Ectodermal cell (in vitro differentiated cells): ENCODE measurements around the gene ADAMTSL2.

Source experiments
- H3K27ac ChIP-seq: 2 replicates; pipeline ENCODE4 v1.7.0; 2013; ENCODE audit warnings: mild to moderate bottlenecking, low read depth, low read length; ENCODE audit not compliant: insufficient read depth, poor library complexity, severe bottlenecking
- H3K27me3 ChIP-seq: 2 replicates; pipeline ENCODE4 v1.7.0; 2013; ENCODE audit warnings: mild to moderate bottlenecking, low read length; ENCODE audit not compliant: insufficient read depth, control insufficient read depth, poor library complexity, severe bottlenecking
- H3K36me3 ChIP-seq: one replicate; pipeline ENCODE4 v1.7.0; 2013; ENCODE audit warnings: low read length; ENCODE audit not compliant: control insufficient read depth, insufficient read depth
- H3K4me1 ChIP-seq: one replicate; pipeline ENCODE4 v1.7.0; 2013; ENCODE audit warnings: low read length; ENCODE audit not compliant: control insufficient read depth, insufficient read depth
- H3K4me3 ChIP-seq: 2 replicates; pipeline ENCODE4 v1.7.0; 2013; ENCODE audit warnings: low read depth, low read length, control low read depth; ENCODE audit not compliant: insufficient read depth
- H3K9me3 ChIP-seq: 2 replicates; pipeline ENCODE4 v1.7.0; 2013; ENCODE audit warnings: mild to moderate bottlenecking, low read length, moderate library complexity; ENCODE audit not compliant: control insufficient read depth
- WGBS, 2 experiments: methylation state at CpG; one replicate each; pipeline ENCODE4 v1.1.7; 2013; ENCODE audit warnings: missing lambda C conversion rate in 2 of 2; 5-methylcytosine and 5-hydroxymethylcytosine counted together

Gene ADAMTSL2

DNA sequence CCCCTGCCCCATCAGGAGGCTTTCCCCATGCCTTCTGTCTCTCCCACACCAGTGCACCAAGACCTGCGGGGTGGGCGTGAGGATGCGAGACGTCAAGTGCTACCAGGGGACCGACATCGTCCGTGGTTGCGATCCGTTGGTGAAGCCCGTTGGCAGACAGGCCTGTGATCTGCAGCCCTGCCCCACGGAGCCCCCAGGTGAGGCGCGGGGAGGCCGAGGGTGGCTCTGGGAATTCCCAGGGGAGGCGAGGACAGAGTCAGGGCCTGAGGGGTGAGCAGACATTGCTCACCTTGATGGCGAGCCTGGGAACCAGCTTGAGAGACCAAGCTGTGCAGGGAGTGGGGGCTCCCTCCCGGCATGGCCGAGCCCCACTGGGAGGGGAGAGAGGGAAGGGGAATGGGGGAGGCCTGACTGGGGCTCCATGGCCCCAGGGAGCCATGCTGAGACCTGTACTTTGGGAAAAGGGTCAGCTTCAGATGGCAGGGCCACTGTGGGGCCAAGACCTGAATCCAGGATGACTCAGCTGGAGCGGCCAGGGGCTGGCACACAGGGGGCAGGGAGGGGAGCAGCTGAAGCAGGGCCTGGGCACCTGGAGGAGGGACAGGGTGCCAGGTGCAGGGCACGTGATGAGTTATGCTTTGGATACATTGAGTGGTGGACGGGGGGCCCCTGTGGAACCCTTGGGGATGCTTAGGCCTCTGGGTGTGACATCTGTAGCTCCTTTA, 39.4 kb downstream of the ADAMTSL2 start:
- Histone ChIP-seq H3K4me3 (no peak overlapping the region), H3K9me3 (no peaks in the 10 kb centered on the region), H3K27ac (no peak overlapping the region), H3K27me3 (no peaks in the 10 kb centered on the region), H3K4me1 (peaks cover 30% of the 10 kb centered on the region), H3K36me3 (no peaks in the 10 kb centered on the region)
- 94% methylated on average over 21 of the region's 21 CpGs for WGBS, 2 experiments

- Histone ChIP-seq H3K27me3 (no peaks in the 10 kb centered on the region), H3K9me3 (no peaks in the 10 kb centered on the region), H3K4me3 (no peak overlapping the region), H3K36me3 (no peaks in the 10 kb centered on the region), H3K4me1 (peaks cover 24% of the 10 kb centered on the region), H3K27ac (no peak overlapping the region)
- 83 to 85% methylated on average over 17 of the region's 17 CpGs for WGBS, 2 experiments
Measured at GRCh38 chr9:133574771-133575170, 40.3 kb downstream of the ADAMTSL2 start.

- no peak overlapping the region for H3K4me3 ChIP-seq
- no peak overlapping the region for H3K27ac ChIP-seq
- no peaks in the 10 kb centered on the region for H3K27me3 ChIP-seq
- H3K36me3 ChIP-seq = no peaks in the 10 kb centered on the region
- H3K9me3 ChIP-seq = no peaks in the 10 kb centered on the region
- 88 to 89% methylated on average over 32 of the region's 32 CpGs for WGBS, 2 experiments
- peaks cover 19% of the 10 kb centered on the region for H3K4me1 ChIP-seq
Measured at GRCh38 chr9:133575186-133576030, 40.9 kb downstream of the ADAMTSL2 start.

DNA sequence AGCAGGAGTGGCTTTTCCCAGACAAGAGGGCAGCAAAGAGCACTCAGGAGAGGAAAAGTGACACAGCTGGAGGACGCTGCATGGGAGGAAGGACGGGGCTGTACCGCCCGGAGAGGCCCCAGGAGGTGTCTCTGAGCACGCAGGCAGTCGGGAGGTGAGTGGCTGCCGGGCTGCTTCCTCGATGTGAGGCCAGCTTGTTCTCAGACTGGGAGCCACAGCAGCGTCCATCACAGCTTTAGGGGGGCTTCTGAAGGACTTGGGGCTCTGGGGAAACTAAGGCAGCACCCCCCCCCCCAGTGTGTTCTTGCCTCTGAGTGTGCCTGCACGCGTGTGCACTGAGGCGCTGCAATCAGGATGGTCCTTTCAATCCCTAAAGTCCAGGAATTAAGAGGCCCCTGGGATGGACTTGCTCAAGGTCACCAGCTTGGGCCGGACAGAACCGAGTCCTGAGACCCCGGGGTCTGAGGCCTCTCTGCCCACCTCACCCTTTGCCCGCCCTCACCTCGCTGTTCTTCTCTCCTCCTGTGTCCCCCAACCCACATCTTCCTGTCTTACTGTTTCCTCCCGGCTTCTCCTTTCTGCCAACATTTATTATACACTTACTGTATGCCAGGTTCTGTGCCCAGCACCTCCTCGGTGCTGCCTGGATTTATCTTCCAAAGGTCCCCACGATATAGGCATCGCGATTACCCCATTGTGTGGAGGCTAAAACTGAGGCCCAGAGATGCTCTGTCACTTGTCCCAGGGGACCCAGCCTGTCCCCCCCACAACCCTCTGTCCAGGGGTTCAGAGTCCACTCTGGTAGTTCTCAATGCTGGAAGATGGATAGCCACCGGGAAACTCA, 41.7 kb downstream of the ADAMTSL2 start:
- Histone ChIP-seq H3K27ac (no peak overlapping the region), H3K4me1 (peaks cover 21% of the 10 kb centered on the region), H3K36me3 (no peaks in the 10 kb centered on the region), H3K27me3 (no peaks in the 10 kb centered on the region), H3K9me3 (no peaks in the 10 kb centered on the region), H3K4me3 (no peak overlapping the region)
- WGBS, 2 experiments = 78 to 81% methylated on average over 23 of the region's 23 CpGs

- 65 to 71% methylated on average over 32 of the region's 34 CpGs for WGBS, 2 experiments
- no peaks in the 10 kb centered on the region for H3K27me3 ChIP-seq
Measured at GRCh38 chr9:133576875-133577736, 42.6 kb downstream of the ADAMTSL2 start.

DNA sequence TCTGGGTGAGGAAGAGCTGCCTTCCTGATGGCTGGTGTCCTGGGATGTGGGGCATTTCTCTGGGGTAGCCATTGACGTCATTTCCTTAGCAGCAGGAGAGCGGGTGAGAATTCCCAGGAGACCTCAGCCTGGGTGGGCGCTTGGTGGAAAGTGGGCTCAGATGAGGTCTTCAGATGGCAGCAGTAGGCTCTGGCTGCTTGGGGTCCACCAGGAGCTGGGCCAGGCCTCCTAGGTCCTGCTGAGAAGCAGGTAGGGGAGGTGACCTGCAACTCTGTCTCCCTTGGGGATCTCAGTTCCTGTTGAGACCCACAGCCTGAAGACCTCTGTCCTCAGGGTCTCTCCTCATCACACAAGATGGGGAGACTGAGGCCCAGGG, 43.2 kb downstream of the ADAMTSL2 start:
- Histone ChIP-seq H3K4me1 (peaks cover 24% of the 10 kb centered on the region), H3K27me3 (no peaks in the 10 kb centered on the region), H3K4me3 (no peak overlapping the region), H3K9me3 (no peaks in the 10 kb centered on the region), H3K36me3 (no peaks in the 10 kb centered on the region), H3K27ac (no peak overlapping the region)
- WGBS, 2 experiments = 90 to 93% methylated on average over 3 of the region's 3 CpGs

More at GRCh38 chr9:133576875-133577736, 42.6 kb downstream of the ADAMTSL2 start:
- no peaks in the 10 kb centered on the region for H3K9me3 ChIP-seq
- no peaks in the 10 kb centered on the region for H3K36me3 ChIP-seq
- H3K27ac ChIP-seq = no peak overlapping the region
- peaks cover 24% of the 10 kb centered on the region for H3K4me1 ChIP-seq
- no peak overlapping the region for H3K4me3 ChIP-seq

- no peaks in the 10 kb centered on the region for H3K27me3 ChIP-seq
- peaks cover 24% of the 10 kb centered on the region for H3K4me1 ChIP-seq
- no peak overlapping the region for H3K4me3 ChIP-seq
- H3K36me3 ChIP-seq = no peaks in the 10 kb centered on the region
- H3K27ac ChIP-seq = no peak overlapping the region
- 85% methylated on average over 41 of the region's 41 CpGs for WGBS, 2 experiments
- no peaks in the 10 kb centered on the region for H3K9me3 ChIP-seq
Measured at GRCh38 chr9:133578524-133579441, 44.3 kb downstream of the ADAMTSL2 start.

DNA sequence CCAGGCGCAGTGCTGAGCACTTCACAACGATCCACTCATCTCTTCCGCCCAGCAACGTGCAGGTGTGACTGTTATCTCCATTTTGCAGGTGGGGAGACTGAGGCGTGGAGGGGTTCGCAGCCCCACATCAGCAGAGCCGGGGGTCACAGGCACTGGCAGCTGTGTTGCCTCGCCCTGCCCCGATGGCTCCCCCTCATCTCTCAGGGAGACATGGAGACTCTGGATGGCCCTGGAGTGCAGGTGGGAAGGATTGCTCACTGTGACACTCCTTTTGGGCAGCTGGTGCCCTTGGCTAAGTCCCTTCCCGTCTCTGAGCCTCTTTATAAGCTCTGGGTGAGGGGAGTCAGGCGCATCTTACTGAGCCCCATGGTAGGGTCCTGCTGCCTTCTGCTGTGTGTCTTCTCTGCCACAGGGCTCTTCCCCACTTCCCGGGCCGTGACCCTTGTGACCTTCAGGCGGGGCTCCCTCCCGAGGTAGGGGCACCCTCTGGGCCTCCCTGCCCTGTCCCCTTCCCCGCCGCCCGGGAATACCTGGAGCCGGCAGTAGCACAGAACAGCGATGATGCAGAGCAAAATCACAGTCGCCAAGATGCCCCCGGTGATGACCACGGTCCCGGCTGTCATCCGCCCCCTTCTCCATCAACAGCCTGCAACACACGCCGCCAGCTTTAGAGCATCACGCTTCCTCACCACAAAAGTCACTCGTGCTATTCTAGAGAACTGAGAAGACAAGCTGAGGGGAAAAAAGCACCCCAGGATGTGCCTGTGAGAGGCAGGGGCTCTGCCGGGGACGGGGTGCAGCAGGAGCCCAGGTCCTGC, 45.3 kb downstream of the ADAMTSL2 start:
- Histone ChIP-seq H3K9me3 (no peaks in the 10 kb centered on the region), H3K36me3 (no peaks in the 10 kb centered on the region), H3K27ac (no peak overlapping the region), H3K27me3 (no peaks in the 10 kb centered on the region), H3K4me1 (peaks cover 29% of the 10 kb centered on the region), H3K4me3 (no peak overlapping the region)
- WGBS, 2 experiments = 89% methylated on average over 31 of the region's 31 CpGs
